A673 (cell line): ENCODE data around the gene RAB7B. TPM values are rescaled to one million over a fixed set of nuclear protein-coding genes. Genes with fewer than 3 reads are reported as not detected.

Experiments used
- BruUV-seq: library from RNA; stranded (reverse); fragments of 400-500 nt; replicated peaks from 2 replicates; lab custom pipeline; 2021; lab: Mats Ljungman, UMichigan
- CTCF ChIA-PET: fragments of 300-600 bp; sonication (Branson Sonifier 250); formaldehyde crosslinking; loops from one replicate; lab custom pipeline; 2022; ENCODE audit warnings: antibody characterized with exemption; lab: Charles Lee
- POLR2A ChIA-PET: fragments of 300-600 bp; sonication (Branson Sonifier 250); formaldehyde crosslinking; loops from one replicate; lab custom pipeline; 2022; ENCODE audit warnings: antibody characterized with exemption; ENCODE audit not compliant: low non-redundant PET; lab: Charles Lee
- DNase-seq: peaks from one replicate; pipeline ENCODE4 v3.0.0-alpha.2; 2015; ENCODE audit warnings: low spot score
- H3K27ac ChIP-seq: fragments of 200-600 bp; sonication (generic); 2 replicates; pipeline ENCODE4 v1.5.1; 2016; ENCODE audit warnings: mixed run types, low read depth, mild to moderate bottlenecking, mixed read lengths, antibody characterized with exemption, low read length; ENCODE audit not compliant: poor library complexity, severe bottlenecking
- H3K27me3 ChIP-seq: fragments of 200-600 bp; sonication (generic); replicated peaks from 2 replicates; pipeline ENCODE4 v1.6.1; 2017; ENCODE audit warnings: mixed run types, low read depth, mild to moderate bottlenecking, mixed read lengths, antibody characterized with exemption, low read length; ENCODE audit not compliant: insufficient read depth, poor library complexity
- H3K36me3 ChIP-seq: fragments of 200-600 bp; sonication (generic); 2 replicates; pipeline ENCODE4 v1.6.1; 2016; ENCODE audit warnings: mixed run types, mild to moderate bottlenecking, mixed read lengths, antibody characterized with exemption, low read length; ENCODE audit not compliant: insufficient read depth, poor library complexity, severe bottlenecking
- H3K4me1 ChIP-seq: fragments of 200-600 bp; sonication (generic); 2 replicates; pipeline ENCODE4 v1.6.1; 2017; ENCODE audit warnings: mixed run types, mild to moderate bottlenecking, mixed read lengths, antibody characterized with exemption, low read length; ENCODE audit not compliant: insufficient read depth, poor library complexity, severe bottlenecking
- H3K4me3 ChIP-seq: fragments of 200-600 bp; sonication (generic); 2 replicates; pipeline ENCODE4 v1.5.1; 2016; ENCODE audit warnings: low read depth, mixed run types, mild to moderate bottlenecking, mixed read lengths, low read length; ENCODE audit not compliant: poor library complexity, severe bottlenecking
- H3K9me3 ChIP-seq: fragments of 200-600 bp; sonication (generic); 2 replicates; pipeline ENCODE4 v1.6.1; 2016; ENCODE audit warnings: mixed run types, low read depth, mild to moderate bottlenecking, mixed read lengths, antibody characterized with exemption, low read length; ENCODE audit not compliant: poor library complexity, severe bottlenecking
- EZH2 ChIP-seq: fragments of 200-600 bp; sonication (generic); IDR thresholded peaks from 2 replicates; pipeline ENCODE4 v1.6.1; 2017; ENCODE audit warnings: borderline replicate concordance, low read depth, mild to moderate bottlenecking, mixed read lengths, antibody characterized with exemption, low read length; ENCODE audit not compliant: poor library complexity, severe bottlenecking
- intact Hi-C: fragments of 100-400 bp; cut with micrococcal nuclease; formaldehyde crosslinking; loops from one replicate; pipeline ENCODE4 v1.10.0; 2022; ENCODE audit not compliant: unreplicated experiment
- total RNA-seq: library from RNA; stranded (reverse); gene quantifications from 2 replicates; pipeline ENCODE4 v1.2.3, GENCODE V29; 2021
- TF ChIP-seq, protein P1 (sequence below): fragments of 300-800, 200-600 bp; sonication (generic); conservative IDR thresholded peaks from 2 replicates; pipeline ENCODE4 v1.5.1; 2017; ENCODE audit warnings: low read depth, mild to moderate bottlenecking, antibody characterized with exemption, low read length, moderate library complexity, mixed read lengths

Gene RAB7B
- total RNA-seq, 1 experiment from 2014 or later, result 0.11 TPM

DNA sequence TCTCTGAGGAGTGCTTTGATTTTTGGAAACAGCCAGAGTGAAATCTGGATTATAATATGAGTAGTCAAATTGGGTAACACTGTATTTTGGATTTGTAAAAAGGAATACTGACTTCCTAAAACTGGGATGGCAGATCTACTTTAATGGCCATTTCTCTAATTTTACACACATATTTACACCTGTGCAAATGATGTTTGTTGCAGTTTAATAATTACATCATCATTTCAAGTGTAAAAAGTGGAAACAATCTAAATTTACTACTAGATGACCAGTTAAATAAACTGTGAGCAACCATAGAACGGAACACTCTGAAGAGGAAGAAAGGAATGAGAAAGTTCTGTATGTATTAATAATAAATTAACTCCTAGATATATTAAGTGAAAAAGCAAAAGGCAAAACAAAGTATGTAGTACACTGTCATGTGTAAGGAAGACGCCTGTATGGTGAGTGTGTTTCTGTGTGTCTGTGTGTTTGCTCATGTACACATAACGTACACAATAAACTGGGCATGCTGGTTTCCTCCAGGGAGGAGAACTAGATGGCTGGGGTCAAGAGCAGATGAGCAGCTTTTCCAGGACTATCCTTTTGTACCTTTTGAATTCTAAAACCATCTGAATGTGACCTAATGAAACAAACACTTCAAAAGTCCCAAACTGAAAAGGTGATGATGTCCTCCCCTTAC is 46.9 kb upstream of the RAB7B start:
- Histone ChIP-seq H3K36me3 (no peaks in the 10 kb centered on the region), H3K27me3 (no peaks in the 10 kb centered on the region), H3K4me3 (no peak overlapping the region), H3K9me3 (no peaks in the 10 kb centered on the region), H3K27ac (no peak overlapping the region), H3K4me1 (no peaks in the 10 kb centered on the region)
- no TSS peak for BruUV-seq
- no peak for DNase-seq
- POLR2A ChIA-PET, result no interaction called here
- TF ChIP-seq, protein P1, sequence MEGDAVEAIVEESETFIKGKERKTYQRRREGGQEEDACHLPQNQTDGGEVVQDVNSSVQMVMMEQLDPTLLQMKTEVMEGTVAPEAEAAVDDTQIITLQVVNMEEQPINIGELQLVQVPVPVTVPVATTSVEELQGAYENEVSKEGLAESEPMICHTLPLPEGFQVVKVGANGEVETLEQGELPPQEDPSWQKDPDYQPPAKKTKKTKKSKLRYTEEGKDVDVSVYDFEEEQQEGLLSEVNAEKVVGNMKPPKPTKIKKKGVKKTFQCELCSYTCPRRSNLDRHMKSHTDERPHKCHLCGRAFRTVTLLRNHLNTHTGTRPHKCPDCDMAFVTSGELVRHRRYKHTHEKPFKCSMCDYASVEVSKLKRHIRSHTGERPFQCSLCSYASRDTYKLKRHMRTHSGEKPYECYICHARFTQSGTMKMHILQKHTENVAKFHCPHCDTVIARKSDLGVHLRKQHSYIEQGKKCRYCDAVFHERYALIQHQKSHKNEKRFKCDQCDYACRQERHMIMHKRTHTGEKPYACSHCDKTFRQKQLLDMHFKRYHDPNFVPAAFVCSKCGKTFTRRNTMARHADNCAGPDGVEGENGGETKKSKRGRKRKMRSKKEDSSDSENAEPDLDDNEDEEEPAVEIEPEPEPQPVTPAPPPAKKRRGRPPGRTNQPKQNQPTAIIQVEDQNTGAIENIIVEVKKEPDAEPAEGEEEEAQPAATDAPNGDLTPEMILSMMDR, result no peak
- no peak for TF ChIP-seq EZH2
- CTCF ChIA-PET, result no interaction called here
- intact Hi-C loops, result no loop called here

- Histone ChIP-seq H3K4me3 (no peak overlapping the region), H3K9me3 (no peaks in the 10 kb centered on the region), H3K27ac (no peak overlapping the region), H3K4me1 (no peaks in the 10 kb centered on the region), H3K27me3 (no peaks in the 10 kb centered on the region), H3K36me3 (no peaks in the 10 kb centered on the region)
- ChIA-PET POLR2A (no interaction called here), CTCF (no interaction called here)
- no peak for TF ChIP-seq EZH2
- TF ChIP-seq, protein P1, result no peak
- no peak for DNase-seq
- BruUV-seq, result no TSS peak
- intact Hi-C loops, result no loop called here
Measured at GRCh38 chr1:206049293-206049692, 46.1 kb upstream of the RAB7B start.

GRCh38 chr1:206048582-206048981 is 45.4 kb upstream of the RAB7B start:
- DNase-seq, result no peak
- intact Hi-C loops, result no loop called here
- Histone ChIP-seq H3K27ac (no peak overlapping the region), H3K4me3 (no peak overlapping the region), H3K9me3 (no peaks in the 10 kb centered on the region), H3K4me1 (no peaks in the 10 kb centered on the region), H3K27me3 (no peaks in the 10 kb centered on the region), H3K36me3 (no peaks in the 10 kb centered on the region)
- no TSS peak for BruUV-seq
- CTCF ChIA-PET, result no interaction called here
- POLR2A ChIA-PET, result no interaction called here
- no peak for TF ChIP-seq EZH2
- TF ChIP-seq, protein P1, result no peak
